GM21737 (cell line): Measurements from ENCODE around the gene SLC66A1.

Experiments
- ATAC-seq: cut with Tn5 transposase; IDR thresholded peaks from one replicate; pipeline ENCODE4 v1.9.1; 2021; ENCODE audit warnings: mild to moderate bottlenecking, moderate library complexity; ENCODE audit not compliant: unreplicated experiment

SLC66A1 gene

DNA sequence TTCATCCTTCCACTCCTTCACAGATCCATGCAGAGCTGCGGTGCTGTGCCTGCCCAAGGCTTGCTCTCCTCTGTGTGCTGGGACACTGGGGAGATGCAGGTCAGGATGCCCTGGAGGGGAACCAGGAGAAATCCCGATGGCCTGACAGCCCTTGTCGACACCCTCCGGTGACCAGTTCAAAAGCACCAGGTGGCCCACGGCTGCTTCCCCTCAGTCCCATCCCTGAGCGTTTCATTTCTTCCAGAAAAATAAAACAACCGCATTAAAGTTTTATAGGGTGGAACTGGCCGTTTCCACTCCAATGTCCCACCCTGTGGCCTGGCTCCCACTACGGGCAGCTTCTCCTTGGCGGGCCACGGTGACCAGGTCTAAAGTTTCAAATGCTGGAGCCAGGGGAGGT lies 48.3 kb downstream of the SLC66A1 start:
- no peak for ATAC-seq

- ATAC-seq = no peak
Measured at GRCh38 chr1:19360843-19361610, 48.9 kb downstream of the SLC66A1 start.

GRCh38 chr1:19361611-19362147 lies 49.6 kb downstream of the SLC66A1 start:
- ATAC-seq = no peak

- no peak for ATAC-seq
Measured at GRCh38 chr1:19363536-19364152, 51.5 kb downstream of the SLC66A1 start.

- no peak for ATAC-seq
Measured at GRCh38 chr1:19365721-19366120, 53.6 kb downstream of the SLC66A1 start.

- ATAC-seq = no peak
Measured at GRCh38 chr1:19366599-19367536, 54.7 kb downstream of the SLC66A1 start.

GRCh38 chr1:19367584-19368041 lies 55.5 kb downstream of the SLC66A1 start:
- no peak for ATAC-seq

GRCh38 chr1:19368050-19368449 lies 55.9 kb downstream of the SLC66A1 start:
- no peak for ATAC-seq

GRCh38 chr1:19368964-19369363 lies 56.8 kb downstream of the SLC66A1 start:
- no peak for ATAC-seq

DNA sequence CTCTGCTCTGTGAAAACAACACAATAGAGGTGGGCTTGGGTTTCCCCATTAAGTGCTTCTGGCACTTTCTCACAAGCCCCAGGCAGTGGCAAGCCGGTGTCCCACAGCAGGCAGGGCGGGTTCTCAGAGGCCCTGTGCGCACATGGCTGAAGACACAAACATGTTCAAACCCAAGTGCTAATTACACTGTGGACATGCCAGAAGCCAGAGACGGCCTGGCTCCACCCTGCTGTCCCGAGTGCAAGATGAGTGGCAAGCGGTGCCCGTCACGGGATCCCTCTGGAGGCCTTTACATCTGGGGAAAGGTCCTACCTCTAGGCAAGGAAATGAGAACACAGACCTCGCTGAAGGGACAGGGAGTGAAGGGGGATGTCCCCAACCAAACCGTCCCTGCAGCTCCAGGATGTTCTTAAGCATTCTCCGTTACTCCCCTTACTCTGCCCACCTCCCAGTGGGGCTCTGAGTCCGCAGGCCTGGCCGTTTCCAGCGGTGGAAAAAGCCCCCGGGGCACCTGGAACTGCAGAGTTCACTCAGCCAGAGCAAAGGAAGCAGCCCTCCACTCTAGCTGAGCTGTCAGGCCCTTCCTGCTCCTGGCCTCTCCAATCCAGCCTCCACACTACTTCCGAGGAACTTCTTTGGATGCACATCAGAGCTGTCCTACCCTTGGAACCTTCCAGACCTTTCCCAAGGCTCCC lies 57.4 kb downstream of the SLC66A1 start:
- ATAC-seq = no peak

DNA sequence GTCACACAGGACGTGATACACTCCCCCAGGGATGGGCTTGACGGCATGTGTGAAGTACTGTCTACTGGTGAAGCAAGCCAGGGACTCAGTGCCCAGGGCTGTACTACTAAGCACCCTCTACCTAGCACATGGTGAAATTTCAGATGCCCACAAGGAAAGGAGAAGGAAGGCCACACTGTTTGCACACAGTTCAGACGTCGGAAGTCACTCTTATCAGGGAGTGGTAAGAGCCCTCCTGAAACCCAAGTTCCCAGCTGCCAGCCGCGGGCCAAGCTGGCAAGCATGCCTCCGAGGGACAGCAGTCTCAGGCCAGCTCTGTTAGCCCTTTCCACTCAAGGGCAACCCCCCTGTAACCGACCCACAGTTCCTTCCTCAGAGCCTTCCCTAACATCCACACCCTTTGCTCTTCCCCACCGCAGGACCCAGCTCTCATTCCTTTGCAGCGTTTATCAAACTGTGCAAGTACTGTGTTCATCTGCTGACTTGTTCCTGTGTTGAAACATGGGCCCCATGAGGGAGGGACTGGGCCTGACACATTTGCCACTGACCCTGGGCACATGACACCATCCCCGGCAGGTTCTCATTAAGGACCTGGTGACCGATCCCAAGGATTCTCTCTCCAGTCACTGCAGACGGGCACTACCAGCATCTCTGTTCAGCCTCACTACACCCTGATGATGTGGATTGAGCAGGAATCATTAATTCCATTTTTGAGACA lies 58.5 kb downstream of the SLC66A1 start:
- ATAC-seq = no peak

- no peak for ATAC-seq
Measured at GRCh38 chr1:19371226-19372135, 59.4 kb downstream of the SLC66A1 start.

DNA sequence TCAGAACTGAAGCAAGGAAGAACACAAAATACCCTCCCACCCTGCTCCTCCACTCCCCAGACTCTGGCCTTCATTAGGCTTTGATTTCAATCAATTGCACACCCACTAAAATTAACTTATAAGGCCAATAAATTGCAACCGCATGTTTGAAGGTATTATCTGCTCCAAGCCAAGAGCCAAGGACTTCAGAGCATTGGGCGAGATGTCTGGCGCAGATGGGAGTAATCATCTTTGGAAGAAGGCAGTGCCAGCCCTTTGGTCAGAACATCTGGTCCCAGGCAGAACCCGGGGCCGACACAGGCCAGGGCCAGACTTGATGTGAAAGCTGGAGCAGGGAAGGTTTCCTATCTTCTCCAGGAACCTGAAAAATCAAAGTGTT lies 60.0 kb downstream of the SLC66A1 start:
- ATAC-seq = no peak

GRCh38 chr1:19372602-19373001 lies 60.5 kb downstream of the SLC66A1 start:
- no peak for ATAC-seq

DNA sequence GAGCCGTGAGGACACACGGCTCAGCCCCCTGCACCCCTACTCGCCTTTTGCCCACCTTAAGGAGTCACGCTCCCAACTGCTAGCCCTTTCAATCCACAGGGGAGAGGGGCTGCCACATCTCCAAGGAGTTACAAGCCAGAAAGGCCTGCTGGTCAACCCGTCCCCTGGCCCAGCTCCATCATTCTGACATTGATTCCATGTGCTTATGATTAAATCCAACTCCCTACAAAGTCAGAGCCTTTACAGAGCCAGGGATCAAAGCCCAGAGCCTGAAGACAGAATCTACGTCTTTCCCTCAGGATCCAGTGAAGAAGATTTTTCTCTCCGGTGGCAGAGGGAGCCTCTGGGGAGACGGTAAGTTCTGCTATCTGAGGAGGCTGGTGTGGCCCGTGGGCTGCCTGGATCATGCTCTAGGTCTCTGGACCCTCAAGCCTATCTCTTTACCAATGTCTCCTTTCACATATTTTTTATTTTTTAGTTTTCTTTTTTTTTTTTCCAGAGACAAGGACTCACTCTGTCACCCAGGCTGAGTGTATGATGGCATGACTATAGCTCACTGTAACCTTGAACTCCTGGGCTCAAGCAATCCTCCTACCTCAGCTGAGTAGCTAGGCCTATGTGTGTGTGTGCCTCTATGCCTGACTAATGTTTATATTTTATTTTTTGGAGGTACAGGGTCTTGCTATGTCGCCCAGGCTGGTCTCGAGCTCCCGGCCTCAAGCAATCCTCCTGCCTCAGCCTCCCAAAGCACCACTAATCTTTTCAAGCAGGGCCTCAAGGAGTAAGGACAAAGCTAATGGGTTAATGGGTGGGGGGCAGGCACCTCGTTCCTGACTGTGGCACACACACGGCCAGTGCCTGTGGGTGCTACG lies 61.3 kb downstream of the SLC66A1 start:
- ATAC-seq = no peak

- no peak for ATAC-seq
Measured at GRCh38 chr1:19374083-19374801, 62.1 kb downstream of the SLC66A1 start.

DNA sequence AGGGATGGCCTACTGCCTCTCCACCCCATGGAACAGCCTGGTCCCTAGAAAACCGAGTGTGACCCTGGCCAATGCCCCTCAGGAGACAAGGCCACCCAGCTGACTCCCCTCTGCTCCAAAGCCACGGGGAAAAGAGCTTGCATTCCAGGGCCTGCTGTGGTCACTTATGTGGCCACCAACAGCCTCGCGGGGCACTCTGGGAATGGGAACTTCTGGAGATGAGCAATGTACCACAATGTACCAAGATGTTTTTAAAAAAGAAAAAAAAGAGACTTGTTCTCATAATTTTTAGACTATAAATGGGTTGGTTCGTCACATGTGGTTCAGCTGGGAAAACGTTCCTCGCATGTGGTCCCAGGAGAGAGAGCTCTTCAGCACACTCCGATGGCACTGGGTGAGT lies 62.8 kb downstream of the SLC66A1 start:
- ATAC-seq = no peak
